NOMO-1 treated with DMSO at 0.1 percent for 48 hours (cell line): ENCODE data around the gene NDUFA7.
"Not testable (repeated sequence)": the region's sequence is repeated elsewhere in the genome, so short reads cannot be mapped to it uniquely, and the experiment has no call there.

ENCODE experiments used
- DNase-seq: peaks from one replicate; lab custom pipeline; 2025; ENCODE audit not compliant: unreplicated experiment; lab: John Stamatoyannopoulos, UW

The NDUFA7 gene

DNA sequence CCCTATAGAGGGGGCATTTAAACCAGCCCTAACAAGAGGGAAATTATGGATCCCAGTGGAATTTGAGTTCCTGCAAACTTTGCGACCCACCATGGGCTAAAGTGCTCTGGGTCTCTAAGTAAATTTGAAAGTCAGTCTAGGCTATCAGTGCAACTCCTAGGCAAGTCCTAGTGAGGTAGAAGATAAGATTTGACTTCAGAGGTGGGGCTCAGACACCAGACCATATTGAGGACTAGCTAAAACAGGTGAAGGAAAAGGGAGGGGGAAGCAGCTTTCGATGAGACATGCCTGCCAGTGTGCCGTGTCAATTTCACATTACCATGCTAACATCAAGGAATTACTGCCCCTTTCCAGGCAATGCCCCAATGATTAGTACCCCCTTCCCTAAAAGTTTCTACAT lies 51.5 kb downstream of the NDUFA7 start:
- no peak for DNase-seq

- no peak for DNase-seq
These were observed 55.3 kb downstream of the NDUFA7 start for GRCh38 chr19:8265872-8266271.

GRCh38 chr19:8264248-8264647 lies 56.9 kb downstream of the NDUFA7 start:
- DNase-seq, result not testable (repeated sequence)

DNA sequence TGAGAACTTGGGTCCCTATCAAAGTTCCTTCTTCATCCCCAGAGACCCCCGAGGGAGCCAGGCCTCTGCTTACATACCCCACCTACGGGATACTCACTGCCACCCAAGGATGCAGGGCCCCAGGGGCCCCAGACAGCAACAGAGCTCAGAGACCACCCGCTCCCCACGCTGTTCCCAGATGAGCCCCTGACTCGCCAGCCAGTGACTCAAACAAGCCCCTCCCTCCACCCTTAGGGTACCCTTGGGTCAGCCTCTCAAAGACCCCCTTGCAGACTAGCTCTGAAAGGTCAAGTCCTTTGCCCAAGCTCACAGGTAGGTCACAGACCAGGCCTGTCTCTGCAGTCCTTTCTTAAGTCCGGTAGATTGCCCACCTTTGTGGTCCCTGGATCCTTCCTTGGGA lies 58.7 kb downstream of the NDUFA7 start:
- DNase-seq, result no peak

DNA sequence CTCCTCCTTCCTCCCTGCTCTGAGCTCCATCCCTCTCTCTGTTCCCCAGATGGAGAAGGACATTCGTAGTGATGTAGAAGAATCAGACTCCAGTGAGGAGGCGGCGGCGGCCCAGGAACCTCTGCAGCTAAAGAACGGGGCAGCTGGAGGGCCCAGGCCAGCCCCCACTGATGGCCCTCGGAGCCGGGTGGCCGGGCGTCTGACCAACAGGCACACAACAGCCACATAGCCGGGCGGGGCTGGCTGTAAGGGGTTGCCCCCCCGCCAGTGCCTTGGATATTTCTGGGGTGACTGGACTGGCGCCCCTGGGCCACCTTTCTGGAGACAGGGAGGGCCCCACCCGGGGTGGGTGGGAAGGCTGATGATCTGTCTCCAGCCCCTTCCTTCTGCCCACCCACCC lies 59.3 kb downstream of the NDUFA7 start:
- no peak for DNase-seq

GRCh38 chr19:8261347-8261746 lies 59.8 kb downstream of the NDUFA7 start:
- no peak for DNase-seq
